HG03354 (cell line): Measurements from ENCODE around the gene ESRRA.
"Not testable (repeated sequence)": the region's sequence is repeated elsewhere in the genome, so short reads cannot be mapped to it uniquely, and the experiment has no call there.

Experiments
- ATAC-seq: cut with Tn5 transposase; IDR thresholded peaks from one replicate; pipeline ENCODE4 v1.9.1; 2021; ENCODE audit warnings: mild to moderate bottlenecking; ENCODE audit not compliant: unreplicated experiment, poor library complexity, severe bottlenecking

ESRRA gene

GRCh38 chr11:64321533-64321932, 16.2 kb downstream of the ESRRA start:
- no peak for ATAC-seq

- ATAC-seq = no peak
Observed at GRCh38 chr11:64322925-64323260, 17.6 kb downstream of the ESRRA start.

DNA sequence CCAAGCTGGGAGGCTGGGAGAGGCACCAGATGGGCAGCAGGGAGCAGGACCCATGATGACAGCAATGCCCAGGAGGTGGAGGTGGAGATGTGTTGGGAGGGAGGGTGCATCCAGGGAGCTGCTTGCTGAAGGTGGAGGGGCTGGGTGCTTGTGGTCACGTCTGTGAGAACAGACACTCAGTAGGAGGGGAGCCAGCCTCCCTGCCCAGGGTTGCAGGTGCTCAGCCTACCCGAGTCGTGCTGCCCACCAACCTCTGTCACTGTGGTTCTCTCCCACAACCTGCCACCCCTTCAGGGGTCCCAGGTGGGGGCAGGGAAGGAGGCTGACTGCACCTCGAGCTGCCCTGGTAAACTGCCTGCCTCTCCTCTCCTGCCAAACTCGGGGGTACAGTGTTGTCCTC, 18.0 kb downstream of the ESRRA start:
- ATAC-seq = no peak

GRCh38 chr11:64323984-64324383, 18.7 kb downstream of the ESRRA start:
- ATAC-seq = not testable (repeated sequence)

GRCh38 chr11:64324692-64325469, 19.6 kb downstream of the ESRRA start:
- no peak for ATAC-seq

DNA sequence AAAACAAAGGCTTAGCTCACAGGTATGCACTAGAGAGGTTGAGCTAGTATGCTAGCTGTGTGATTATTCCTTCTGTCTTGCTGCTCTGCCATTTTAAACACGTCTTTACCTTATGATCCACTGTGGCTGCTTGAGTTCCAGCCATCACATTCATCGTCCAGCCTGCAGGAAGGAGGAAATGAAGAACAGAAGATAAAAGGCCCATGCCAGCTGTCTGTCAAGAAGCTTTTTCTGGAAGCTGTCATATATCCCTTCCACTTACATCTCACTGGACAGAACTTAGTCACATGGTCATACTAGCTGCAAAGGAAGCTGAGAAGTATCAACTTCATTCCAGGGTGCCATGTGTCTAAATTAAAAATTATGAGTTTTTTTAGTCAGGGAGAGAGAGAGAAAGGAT, 22.1 kb downstream of the ESRRA start:
- ATAC-seq = no peak

GRCh38 chr11:64327993-64328392, 22.7 kb downstream of the ESRRA start:
- ATAC-seq = no peak

DNA sequence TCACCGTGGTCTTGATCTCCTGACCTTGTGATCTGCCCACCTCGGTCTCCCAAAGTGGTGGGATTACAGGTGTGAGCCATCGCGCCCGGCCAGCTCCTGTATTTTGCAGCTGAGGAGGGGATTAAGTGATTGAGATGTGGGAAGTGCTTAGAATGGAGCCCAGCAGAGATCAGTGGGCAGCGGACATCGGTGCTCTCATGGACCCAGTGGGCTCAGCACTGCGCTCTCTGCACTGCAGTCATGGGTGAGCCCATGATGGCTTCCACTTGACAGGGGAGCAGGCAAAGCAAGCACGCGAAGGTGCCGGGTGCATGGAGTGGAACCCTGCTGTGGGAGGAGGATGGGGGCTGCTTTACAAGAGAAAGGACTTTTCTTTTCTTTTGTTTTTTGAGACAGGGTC, 25.6 kb downstream of the ESRRA start:
- ATAC-seq = no peak

DNA sequence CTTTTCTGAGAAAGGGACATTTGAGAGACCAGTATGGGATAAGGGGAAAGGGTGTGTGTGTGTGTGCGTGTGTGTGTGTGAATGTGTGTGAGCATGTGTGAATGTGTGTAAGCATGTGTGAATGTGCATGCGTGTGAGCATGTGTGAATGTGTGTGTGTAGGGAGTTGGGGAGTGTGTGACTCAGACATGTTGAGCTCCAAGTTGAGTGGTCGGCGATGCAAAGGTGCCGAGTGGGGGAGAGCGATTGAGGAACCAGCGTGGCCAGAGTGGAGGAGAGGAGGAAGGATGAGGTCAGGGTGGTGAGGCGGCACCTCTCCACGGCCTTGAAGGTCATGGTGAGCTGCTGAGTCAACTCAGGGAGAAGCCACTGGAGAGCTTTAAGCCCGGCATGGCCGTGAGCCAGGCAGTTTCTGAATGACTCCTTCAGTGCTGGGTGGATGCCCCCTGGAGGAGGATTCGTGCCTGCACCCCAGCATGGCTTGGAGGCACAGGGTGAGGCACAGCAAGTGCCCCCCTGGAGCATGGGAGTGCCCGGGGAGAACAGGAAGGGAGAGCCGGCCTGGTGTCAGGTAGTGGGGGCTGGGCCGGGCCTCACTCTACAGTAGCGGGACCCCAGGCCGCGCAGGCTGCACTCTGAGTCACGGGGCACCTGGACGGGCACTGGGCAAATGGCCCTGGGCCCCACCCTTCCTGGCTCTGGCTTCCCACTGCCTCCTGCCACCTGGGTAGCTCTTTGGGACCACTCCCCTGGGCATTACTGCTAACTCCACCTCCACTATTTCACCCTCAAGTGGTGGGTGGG, 26.4 kb downstream of the ESRRA start:
- ATAC-seq = peak; percentile 51

DNA sequence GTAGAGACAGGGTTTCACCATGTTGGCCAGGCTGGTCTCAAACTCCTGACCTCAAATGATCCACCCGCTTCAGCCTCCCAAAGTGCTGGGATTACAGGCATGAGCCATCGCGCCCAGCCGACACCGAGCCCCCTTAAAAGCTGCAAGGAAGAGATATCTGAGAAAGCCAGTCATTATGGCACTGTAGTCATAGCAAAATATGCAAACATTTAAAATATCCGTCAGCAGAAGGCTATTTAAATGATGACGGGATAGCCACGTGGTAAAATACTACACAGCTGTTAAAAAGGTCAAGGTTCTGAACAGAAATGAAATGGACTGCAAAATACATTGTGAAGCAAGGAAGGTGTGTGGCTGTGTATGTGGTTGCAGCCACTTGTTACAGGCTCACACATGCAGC, 28.2 kb downstream of the ESRRA start:
- no peak for ATAC-seq

DNA sequence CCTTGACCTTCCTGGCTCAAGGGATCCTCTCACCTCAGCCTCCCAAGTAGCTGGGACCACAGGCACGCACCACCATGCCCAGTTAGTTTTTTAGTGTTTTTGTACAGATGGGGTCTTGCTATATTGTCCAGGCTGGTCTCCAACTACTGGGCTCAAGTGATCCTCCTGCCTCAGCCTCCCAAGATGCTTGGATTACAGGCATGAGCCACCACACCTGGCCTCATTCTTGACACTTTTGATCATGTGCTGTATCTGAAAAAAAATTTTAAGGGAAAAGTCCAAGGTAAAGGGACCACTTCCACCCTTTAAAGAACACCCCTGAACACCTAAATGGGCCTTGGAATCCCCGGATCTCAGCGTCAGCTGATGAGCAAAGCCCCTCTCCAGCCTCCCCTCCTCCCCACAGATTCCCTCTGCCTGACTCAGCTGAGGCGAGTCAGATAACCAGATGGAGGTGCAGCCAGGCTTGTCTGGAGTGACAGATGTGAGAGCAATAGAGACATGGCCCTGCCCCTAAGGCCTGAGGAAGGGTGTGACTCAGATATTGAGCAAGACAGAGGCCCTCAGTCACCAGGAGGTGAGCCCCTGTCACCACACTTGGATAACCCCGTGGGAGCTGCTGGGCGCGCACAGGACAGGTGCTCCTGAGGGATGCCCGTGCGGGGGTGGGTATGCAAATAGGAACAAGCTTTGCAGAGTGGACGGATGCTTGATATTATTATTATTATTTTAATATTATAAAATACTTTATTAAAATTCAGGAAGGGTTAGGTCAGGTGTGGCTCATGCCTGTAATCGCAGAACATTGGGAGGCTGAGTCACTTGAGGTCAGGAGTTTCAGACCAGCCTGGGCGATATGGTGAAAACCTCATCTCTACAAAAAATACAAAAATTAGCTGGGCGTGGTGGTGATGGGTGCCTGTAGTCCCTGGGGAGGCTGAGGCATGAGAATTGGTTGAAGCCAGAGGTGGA, 29.7 kb downstream of the ESRRA start:
- peak; percentile 83 for ATAC-seq

GRCh38 chr11:64337538-64338249, 32.4 kb downstream of the ESRRA start:
- no peak for ATAC-seq

DNA sequence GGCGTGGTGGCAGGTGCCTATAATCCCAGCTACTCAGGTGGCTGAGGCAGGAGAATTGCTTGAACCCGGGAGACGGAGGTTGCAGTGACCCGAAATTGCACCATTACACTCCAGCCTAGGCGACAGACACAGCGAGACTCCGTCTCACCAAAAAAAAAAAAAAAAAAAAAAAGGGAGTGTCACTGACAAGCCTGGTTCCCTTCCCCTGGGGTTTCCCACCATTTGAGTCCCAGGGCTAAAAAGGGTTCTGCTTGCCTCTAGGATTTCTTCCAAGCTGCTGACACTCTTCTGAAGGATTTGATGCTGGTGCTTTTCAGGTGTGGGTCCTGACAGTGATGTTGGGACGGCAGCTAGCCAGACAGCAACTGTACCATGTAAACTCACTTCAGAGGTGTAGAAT, 33.4 kb downstream of the ESRRA start:
- ATAC-seq = no peak

DNA sequence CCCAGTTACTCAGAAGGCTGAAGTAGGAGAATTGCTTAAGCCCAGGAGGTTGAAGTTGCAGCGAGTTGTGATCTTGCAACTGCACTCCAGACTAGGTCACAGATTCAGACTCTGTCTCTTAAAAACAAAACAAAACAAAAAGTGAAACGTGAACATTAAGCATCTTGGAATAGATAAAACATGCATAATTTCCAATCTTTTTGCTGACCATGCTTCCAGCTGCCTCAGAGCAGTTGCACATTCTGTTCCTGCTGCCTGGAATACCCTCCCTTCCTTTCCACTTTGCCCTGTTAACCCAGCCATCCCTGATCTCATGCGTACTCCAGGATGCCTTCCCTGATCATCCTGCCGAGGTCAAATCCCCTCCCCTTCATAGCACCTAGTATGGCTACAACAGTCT, 34.0 kb downstream of the ESRRA start:
- ATAC-seq = no peak

DNA sequence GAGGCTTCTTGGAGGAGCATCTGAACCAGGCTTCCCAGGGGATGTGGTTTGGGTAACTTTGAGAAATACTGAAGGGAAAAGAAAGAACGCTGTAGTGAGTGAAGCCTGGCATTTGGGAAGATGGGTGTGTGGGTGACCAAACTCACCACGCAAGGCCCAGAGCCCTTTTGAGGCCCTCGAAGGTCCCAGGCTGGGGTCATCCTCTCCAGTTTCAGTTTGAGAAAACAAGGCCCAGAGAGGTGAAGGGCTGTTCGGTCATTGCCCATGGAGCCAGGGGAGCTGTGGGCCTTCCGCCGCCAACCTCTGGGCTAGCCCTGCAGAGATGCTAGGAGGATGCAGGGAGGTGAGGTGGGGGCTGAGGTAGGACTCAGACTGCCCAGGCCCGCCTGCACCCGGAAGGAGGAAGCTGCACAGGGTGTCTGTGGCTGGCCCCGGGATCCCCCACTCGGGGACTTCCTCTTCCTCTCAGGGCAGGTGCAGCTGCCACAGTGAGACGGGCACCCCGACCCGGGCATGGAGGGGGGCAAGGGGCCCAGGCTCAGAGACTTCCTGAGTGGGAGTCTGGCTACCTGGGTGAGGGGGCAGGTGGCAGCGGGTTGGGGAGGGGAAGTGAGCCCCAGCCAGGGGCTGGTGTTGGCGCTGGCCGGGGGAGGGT, 34.6 kb downstream of the ESRRA start, which contains the start of gene CCDC88B:
CCDC88B (plus strand) TSS at position 451 of the 655 bp plus-strand sequence; CDS start at position 514, 63 bp downstream.
- ATAC-seq = peak; percentile 59

- ATAC-seq = peak; percentile 50
Observed at GRCh38 chr11:64340671-64341335, 35.5 kb downstream of the ESRRA start.

GRCh38 chr11:64341429-64341828, 36.1 kb downstream of the ESRRA start:
- ATAC-seq = no peak
